SU-DHL-6 (cell line): ENCODE data around the gene COX6B2.

Experiments
- H2AFZ ChIP-seq: fragments of 200-600 bp; sonication (generic); 2 replicates; pipeline ENCODE4 v1.6.1; 2014; ENCODE audit warnings: low read depth, mild to moderate bottlenecking, moderate library complexity, mixed read lengths, antibody characterized with exemption, low read length; ENCODE audit not compliant: severe bottlenecking
- H3F3A ChIP-seq: fragments of 200-600 bp; shearing (Covaris generic); 2 replicates; pipeline ENCODE4 v1.6.0; 2016; ENCODE audit warnings: antibody characterized with exemption, mild to moderate bottlenecking; ENCODE audit not compliant: insufficient read depth
- H3K27ac ChIP-seq: fragments of 200-600 bp; sonication (generic); 2 replicates; pipeline ENCODE4 v1.5.1; 2016; ENCODE audit warnings: low read depth, mild to moderate bottlenecking, low read length, moderate library complexity, mixed read lengths
- H3K27me3 ChIP-seq: fragments of 200-600 bp; sonication (generic), shearing (Covaris generic); 2 replicates; pipeline ENCODE4 v1.6.0; 2014; ENCODE audit warnings: mild to moderate bottlenecking, low read length
- H3K36me3 ChIP-seq: fragments of 200-600 bp; sonication (generic); 2 replicates; pipeline ENCODE4 v1.6.1; 2014; ENCODE audit warnings: mild to moderate bottlenecking, low read length, mixed read lengths
- H3K4me2 ChIP-seq: fragments of 300-600, 200-600 bp; shearing (Covaris generic), sonication (generic); 2 replicates; pipeline ENCODE4 v1.6.0; 2014; ENCODE audit warnings: low read length, low read depth, mild to moderate bottlenecking; ENCODE audit not compliant: poor library complexity, severe bottlenecking
- H3K4me3 ChIP-seq: fragments of 200-600 bp; sonication (generic); 2 replicates; pipeline ENCODE4 v1.5.1; 2014; ENCODE audit warnings: antibody characterized with exemption, low read length, mild to moderate bottlenecking, mixed read lengths; ENCODE audit not compliant: insufficient read depth, poor library complexity, severe bottlenecking
- H3K79me2 ChIP-seq: fragments of 200-600 bp; sonication (generic); 2 replicates; pipeline ENCODE4 v1.6.1; 2014; ENCODE audit warnings: mild to moderate bottlenecking, low read length, moderate library complexity; ENCODE audit not compliant: insufficient read depth
- H3K9ac ChIP-seq: fragments of 200-600 bp; sonication (generic); 2 replicates; pipeline ENCODE4 v1.7.0; 2014; ENCODE audit warnings: mild to moderate bottlenecking, low read length
- H3K9me2 ChIP-seq: fragments of 200-600 bp; sonication (generic); replicated peaks from 2 replicates; pipeline ENCODE4 v1.6.1; 2014; ENCODE audit warnings: low read length; ENCODE audit not compliant: insufficient read depth
- H3K9me3 ChIP-seq: fragments of 200-600 bp; sonication (generic); 2 replicates; pipeline ENCODE4 v1.6.1; 2014; ENCODE audit warnings: low read length, mixed read lengths; ENCODE audit not compliant: insufficient read depth
- H4K20me1 ChIP-seq: fragments of 200-600 bp; sonication (generic); 2 replicates; pipeline ENCODE4 v1.6.1; 2014; ENCODE audit warnings: low read depth, mild to moderate bottlenecking, antibody characterized with exemption, low read length, moderate library complexity, mixed read lengths
- CTCF ChIP-seq: fragments of 200-600 bp; sonication (generic); IDR thresholded peaks from one replicate; pipeline ENCODE4 v1.5.1; 2017; ENCODE audit warnings: antibody characterized with exemption, mild to moderate bottlenecking, low read length, moderate library complexity; ENCODE audit not compliant: insufficient read depth, poor library complexity, severe bottlenecking
- EZH2phosphoT487 ChIP-seq: fragments of 200-600 bp; sonication (generic), shearing (Covaris generic); conservative IDR thresholded peaks from 2 replicates; pipeline ENCODE4 v1.6.1; 2018; ENCODE audit warnings: mild to moderate bottlenecking, antibody characterized with exemption, low read length, moderate library complexity, mixed read lengths

COX6B2 gene

DNA sequence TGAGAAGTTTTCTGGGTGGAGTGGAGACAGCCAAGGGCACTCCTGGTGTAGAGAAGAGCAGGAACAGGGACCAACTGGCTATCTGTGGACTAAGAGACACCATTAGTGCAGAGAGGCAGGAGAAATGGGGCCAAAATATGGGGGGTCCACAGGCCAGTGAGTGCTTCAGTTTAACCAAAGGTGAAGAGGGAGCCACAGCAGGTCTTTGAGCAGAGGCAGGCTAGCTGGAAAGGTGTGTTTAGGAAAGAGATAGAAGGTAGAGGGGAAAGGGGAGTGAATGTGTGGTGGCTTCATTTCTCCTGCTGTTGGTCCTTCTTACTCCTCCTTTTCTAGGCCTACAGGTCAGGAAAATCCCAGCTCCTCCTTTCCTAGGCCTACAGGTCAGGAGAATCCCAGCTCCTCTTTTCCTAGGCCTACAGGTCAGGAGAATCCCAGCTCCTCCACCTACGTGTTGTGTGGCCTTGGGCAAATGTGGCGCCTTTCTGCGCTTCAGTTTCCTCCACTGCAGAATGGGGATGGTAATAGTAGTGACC, 28.1 kb upstream of the COX6B2 start:
- Histone ChIP-seq H3K27ac (no peak overlapping the region), H3F3A (peaks cover 27% of the 10 kb centered on the region), H4K20me1 (peaks cover 12% of the 10 kb centered on the region), H3K9me3 (no peaks in the 10 kb centered on the region), H2AFZ (no peak overlapping the region), H3K27me3 (no peaks in the 10 kb centered on the region), H3K9me2 (no peaks in the 10 kb centered on the region), H3K79me2 (peaks cover 18% of the 10 kb centered on the region), H3K36me3 (peaks cover 17% of the 10 kb centered on the region), H3K9ac (peak overlapping the region; percentile 98; the same call in 1 of the 2 replicates), H3K4me3 (no peak overlapping the region), H3K4me2 (peak overlapping the region; percentile 67)
- TF ChIP-seq EZH2phosphoT487 = no peak
- TF ChIP-seq CTCF = no peak

DNA sequence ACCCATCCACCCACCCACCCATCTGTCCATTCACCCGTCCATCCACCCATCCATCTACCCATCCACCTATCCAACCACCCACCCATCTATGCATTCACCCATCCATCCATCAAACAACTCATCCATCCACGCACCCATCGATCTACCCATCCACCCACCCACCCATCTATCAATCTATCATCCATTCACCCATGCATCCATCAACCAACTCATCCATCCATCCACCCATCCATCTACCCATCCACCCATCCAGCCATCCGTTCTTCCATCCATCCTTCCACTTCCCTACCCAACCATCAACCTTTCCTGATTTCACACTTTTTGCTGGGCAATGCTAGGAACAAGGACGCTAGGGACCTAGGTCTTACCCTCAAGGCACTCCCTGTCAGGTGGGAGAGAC, 27.5 kb upstream of the COX6B2 start:
- peaks cover 21% of the 10 kb centered on the region for H3F3A ChIP-seq
- H3K27me3 ChIP-seq = no peaks in the 10 kb centered on the region
- no peak overlapping the region for H3K9ac ChIP-seq
- H2AFZ ChIP-seq = no peak overlapping the region
- H3K27ac ChIP-seq = no peak overlapping the region
- H3K4me2 ChIP-seq = peak overlapping the region; percentile 67
- peaks cover 11% of the 10 kb centered on the region for H3K36me3 ChIP-seq
- peaks cover 6% of the 10 kb centered on the region for H4K20me1 ChIP-seq
- no peaks in the 10 kb centered on the region for H3K9me3 ChIP-seq
- no peak overlapping the region for H3K4me3 ChIP-seq
- H3K79me2 ChIP-seq = peaks cover 12% of the 10 kb centered on the region
- TF ChIP-seq CTCF (no peak), EZH2phosphoT487 (no peak)
- no peaks in the 10 kb centered on the region for H3K9me2 ChIP-seq

DNA sequence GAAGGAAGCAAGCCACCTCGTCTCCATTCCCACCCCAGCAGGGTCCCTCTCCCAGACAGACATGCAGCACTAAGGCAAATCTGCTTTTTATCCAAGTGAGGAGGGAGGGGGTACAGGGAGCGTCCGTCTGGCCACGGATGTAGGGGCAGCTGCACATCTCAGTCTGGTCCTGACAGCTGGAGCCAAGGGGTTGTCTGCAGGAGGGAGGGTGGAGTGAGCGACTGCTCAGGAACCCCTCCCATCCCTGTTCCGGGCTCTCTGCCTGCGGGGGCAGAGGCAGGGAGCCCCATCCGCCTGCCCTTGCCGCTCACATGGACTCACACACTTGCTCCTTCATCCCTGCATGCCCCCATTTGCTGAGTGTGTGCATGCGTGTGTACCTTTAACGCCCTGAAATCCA, 24.7 kb upstream of the COX6B2 start:
- no peaks in the 10 kb centered on the region for H3K9me3 ChIP-seq
- H3K79me2 ChIP-seq = no peaks in the 10 kb centered on the region
- 0 out of 2 replicates have a peak, but pooled peaks cover 3% of the 10 kb centered on the region for H3F3A ChIP-seq
- H3K9me2 ChIP-seq = no peaks in the 10 kb centered on the region
- no peaks in the 10 kb centered on the region for H4K20me1 ChIP-seq
- H3K36me3 ChIP-seq = no peaks in the 10 kb centered on the region
- no peak overlapping the region for H2AFZ ChIP-seq
- H3K4me2 ChIP-seq = no peak overlapping the region
- no peak overlapping the region for H3K9ac ChIP-seq
- no peaks in the 10 kb centered on the region for H3K27me3 ChIP-seq
- TF ChIP-seq EZH2phosphoT487 = no peak
- TF ChIP-seq CTCF = no peak
- no peak overlapping the region for H3K4me3 ChIP-seq
- no peak overlapping the region for H3K27ac ChIP-seq
